Activated CD8-positive, alpha-beta T cell treated with anti-CD3 and anti-CD28 coated beads for 36 hours (primary cell): ENCODE measurements around the gene ADIPOR2. TPM values are rescaled to one million over a fixed set of nuclear protein-coding genes. Genes with fewer than 3 reads are reported as not detected.

Experiments used
- ATAC-seq: fragments of 200-7000 bp; cut with Tn5 transposase; one replicate; pipeline ENCODE4 v1.10.0; 2021; ENCODE audit warnings: mild to moderate bottlenecking, moderate library complexity
- CTCF ChIA-PET: fragments of 350-600 bp; sonication (Branson Sonifier 250); formaldehyde crosslinking; loops from one replicate; lab custom pipeline; 2021; ENCODE audit warnings: antibody characterized with exemption; lab: Charles Lee
- POLR2A ChIA-PET: fragments of 350-600 bp; sonication (Branson Sonifier 250); formaldehyde crosslinking; loops from one replicate; lab custom pipeline; 2021; ENCODE audit warnings: antibody characterized with exemption; lab: Charles Lee
- DNase-seq: peaks from one replicate; pipeline ENCODE4 v3.0.0-alpha.2; 2020
- H3K27ac Mint-ChIP-seq: one replicate; pipeline ENCODE4 v1.8.0; 2021; ENCODE audit warnings: mild to moderate bottlenecking, mixed read lengths
- H3K27me3 Mint-ChIP-seq: one replicate; pipeline ENCODE4 v1.8.0; 2021; ENCODE audit warnings: mixed read lengths
- H3K36me3 Mint-ChIP-seq: one replicate; pipeline ENCODE4 v1.8.0; 2021; ENCODE audit warnings: low read depth, mixed read lengths
- H3K4me1 Mint-ChIP-seq: one replicate; pipeline ENCODE4 v1.8.0; 2021; ENCODE audit warnings: low read depth, mixed read lengths
- H3K4me3 Mint-ChIP-seq: one replicate; pipeline ENCODE4 v1.8.0; 2021; ENCODE audit warnings: mild to moderate bottlenecking, moderate library complexity, mixed read lengths
- H3K9me3 Mint-ChIP-seq: one replicate; pipeline ENCODE4 v1.8.0; 2021; ENCODE audit warnings: mixed read lengths
- intact Hi-C: fragments of 100-400 bp; cut with micrococcal nuclease; formaldehyde crosslinking; loops from one replicate; pipeline ENCODE4 v1.10.0; 2022
- total RNA-seq, 2 experiments: library from RNA; stranded (reverse); gene quantifications; one replicate each; pipeline ENCODE4 v1.2.3, GENCODE V29; 2021
- TF ChIP-seq, protein P1 (sequence below): fragments of 200-600 bp; IDR thresholded peaks from one replicate; pipeline ENCODE4 v1.8.0; 2022; ENCODE audit warnings: antibody characterized with exemption, mild to moderate bottlenecking

ADIPOR2 gene
- total RNA-seq, 2 experiments from 2014 or later: 48.3 to 49.9 TPM

DNA sequence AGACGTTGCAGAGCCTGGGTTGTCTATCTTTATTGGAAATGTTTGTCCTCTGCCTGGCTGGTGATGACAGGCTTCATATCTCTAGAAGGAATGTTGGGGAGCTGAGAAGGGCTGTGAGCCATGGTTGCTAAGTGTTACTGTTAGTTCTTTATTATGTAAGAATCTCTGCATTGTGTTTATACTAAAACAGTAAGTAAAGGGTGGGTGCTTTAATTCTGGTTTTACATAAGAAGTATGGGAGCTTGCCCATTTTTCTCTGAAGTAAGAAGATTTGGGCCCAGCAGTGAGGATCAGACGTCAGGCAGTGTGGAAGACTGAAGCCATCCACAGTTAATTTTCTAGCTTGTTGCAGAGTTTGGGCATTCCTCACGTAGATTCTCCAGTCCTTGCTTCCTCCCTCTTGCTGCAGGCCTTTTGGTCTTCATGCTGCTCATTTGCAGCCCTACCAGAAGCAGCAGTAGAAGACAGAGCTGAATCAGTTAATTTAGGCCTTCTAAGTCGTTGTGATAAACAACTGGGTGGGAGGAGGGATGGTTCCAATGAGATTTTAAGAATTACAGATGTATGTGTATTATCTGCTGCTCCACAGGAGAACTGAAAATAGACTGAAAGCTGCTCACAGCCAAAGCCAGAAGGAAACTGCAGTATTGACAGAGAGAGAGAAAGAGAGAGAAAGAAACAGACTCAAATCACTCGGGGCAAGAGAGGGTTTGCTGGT, 40.5 kb upstream of the ADIPOR2 start:
- ChIA-PET POLR2A (interaction anchor here (1.1 kb wide), 1 partner anchor 10 kb away, joined by 3 read pairs; no protein-coding TSS in a partner anchor), CTCF (interaction anchor here (2.8 to 15.4 kb wide), 3 partner anchors 15 to 289 kb away, joined by 19 to 456 read pairs (median 27); no protein-coding TSS in a partner anchor)
- Mint-ChIP-seq H3K27ac (no peak overlapping the region), H3K9me3 (no peaks in the 10 kb centered on the region), H3K27me3 (peaks cover 8% of the 10 kb centered on the region), H3K4me1 (no peaks in the 10 kb centered on the region), H3K36me3 (no peaks in the 10 kb centered on the region), H3K4me3 (no peak overlapping the region)
- no peak for ATAC-seq
- intact Hi-C loops: no loop called here
- TF ChIP-seq, protein P1, sequence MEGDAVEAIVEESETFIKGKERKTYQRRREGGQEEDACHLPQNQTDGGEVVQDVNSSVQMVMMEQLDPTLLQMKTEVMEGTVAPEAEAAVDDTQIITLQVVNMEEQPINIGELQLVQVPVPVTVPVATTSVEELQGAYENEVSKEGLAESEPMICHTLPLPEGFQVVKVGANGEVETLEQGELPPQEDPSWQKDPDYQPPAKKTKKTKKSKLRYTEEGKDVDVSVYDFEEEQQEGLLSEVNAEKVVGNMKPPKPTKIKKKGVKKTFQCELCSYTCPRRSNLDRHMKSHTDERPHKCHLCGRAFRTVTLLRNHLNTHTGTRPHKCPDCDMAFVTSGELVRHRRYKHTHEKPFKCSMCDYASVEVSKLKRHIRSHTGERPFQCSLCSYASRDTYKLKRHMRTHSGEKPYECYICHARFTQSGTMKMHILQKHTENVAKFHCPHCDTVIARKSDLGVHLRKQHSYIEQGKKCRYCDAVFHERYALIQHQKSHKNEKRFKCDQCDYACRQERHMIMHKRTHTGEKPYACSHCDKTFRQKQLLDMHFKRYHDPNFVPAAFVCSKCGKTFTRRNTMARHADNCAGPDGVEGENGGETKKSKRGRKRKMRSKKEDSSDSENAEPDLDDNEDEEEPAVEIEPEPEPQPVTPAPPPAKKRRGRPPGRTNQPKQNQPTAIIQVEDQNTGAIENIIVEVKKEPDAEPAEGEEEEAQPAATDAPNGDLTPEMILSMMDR: no peak
- DNase-seq: no peak

DNA sequence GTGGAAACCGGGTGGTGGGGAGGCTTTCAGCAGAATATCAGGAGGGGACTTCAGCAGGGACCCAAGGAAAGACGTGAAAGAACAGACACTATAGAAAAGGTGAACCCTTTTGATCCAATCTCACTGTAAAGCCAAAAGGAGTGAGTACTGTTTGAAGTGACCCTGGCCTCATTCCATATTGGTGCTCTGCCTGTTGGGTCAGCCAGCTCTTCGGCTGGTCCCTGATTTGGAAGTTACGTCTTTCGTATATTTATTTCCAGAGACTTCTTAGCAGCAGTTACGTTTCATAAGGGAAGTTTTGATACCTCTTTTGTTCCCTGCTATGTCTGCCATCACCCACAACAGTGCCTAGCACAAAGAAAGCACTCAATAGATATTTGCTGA, 39.9 kb upstream of the ADIPOR2 start:
- Mint-ChIP-seq H3K36me3 (no peaks in the 10 kb centered on the region), H3K27me3 (peaks cover 8% of the 10 kb centered on the region), H3K4me1 (no peaks in the 10 kb centered on the region), H3K9me3 (no peaks in the 10 kb centered on the region), H3K27ac (no peak overlapping the region), H3K4me3 (no peak overlapping the region)
- no peak for DNase-seq
- ChIA-PET POLR2A (interaction anchor here (1.1 kb wide), 1 partner anchor 9 kb away, joined by 3 read pairs; no protein-coding TSS in a partner anchor), CTCF (interaction anchor here (0.7 to 15.4 kb wide), 4 partner anchors 16 to 289 kb away, joined by 4 to 456 read pairs (median 23); no protein-coding TSS in a partner anchor)
- TF ChIP-seq, protein P1: no peak
- ATAC-seq: no peak
- intact Hi-C loops: no loop called here

DNA sequence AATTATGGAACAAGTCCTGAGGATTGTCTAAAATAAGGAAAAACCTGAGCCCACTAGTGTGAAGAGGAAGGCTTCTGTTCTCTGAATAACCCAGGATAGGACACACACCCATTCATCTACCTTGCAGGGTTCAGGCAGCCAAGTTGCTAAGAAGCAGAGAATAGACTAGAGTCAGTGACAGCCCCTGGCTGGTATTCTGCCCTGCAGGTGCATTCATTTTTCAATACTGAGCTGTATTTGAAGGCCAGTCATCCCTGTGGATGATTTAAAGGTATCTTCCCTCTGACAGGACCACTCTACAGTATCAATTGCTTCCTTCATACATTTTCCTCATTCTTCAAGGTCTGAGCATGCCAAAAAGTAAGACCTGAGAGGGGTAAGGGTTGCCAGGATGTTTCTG, 38.9 kb upstream of the ADIPOR2 start:
- Mint-ChIP-seq H3K9me3 (no peaks in the 10 kb centered on the region), H3K4me1 (no peaks in the 10 kb centered on the region), H3K4me3 (no peak overlapping the region), H3K27ac (no peak overlapping the region), H3K27me3 (peaks cover 8% of the 10 kb centered on the region), H3K36me3 (no peaks in the 10 kb centered on the region)
- TF ChIP-seq, protein P1: no peak
- intact Hi-C loops: loop anchor here (1.0 kb wide), 1 partner anchor 139 kb away; no protein-coding TSS in a partner anchor
- ChIA-PET CTCF (interaction anchor here (0.7 to 15.4 kb wide), 10 partner anchors 15 to 288 kb away, joined by 3 to 456 read pairs (median 6); no protein-coding TSS in a partner anchor), POLR2A (no interaction called here)
- DNase-seq (no peak), ATAC-seq (no peak)

DNA sequence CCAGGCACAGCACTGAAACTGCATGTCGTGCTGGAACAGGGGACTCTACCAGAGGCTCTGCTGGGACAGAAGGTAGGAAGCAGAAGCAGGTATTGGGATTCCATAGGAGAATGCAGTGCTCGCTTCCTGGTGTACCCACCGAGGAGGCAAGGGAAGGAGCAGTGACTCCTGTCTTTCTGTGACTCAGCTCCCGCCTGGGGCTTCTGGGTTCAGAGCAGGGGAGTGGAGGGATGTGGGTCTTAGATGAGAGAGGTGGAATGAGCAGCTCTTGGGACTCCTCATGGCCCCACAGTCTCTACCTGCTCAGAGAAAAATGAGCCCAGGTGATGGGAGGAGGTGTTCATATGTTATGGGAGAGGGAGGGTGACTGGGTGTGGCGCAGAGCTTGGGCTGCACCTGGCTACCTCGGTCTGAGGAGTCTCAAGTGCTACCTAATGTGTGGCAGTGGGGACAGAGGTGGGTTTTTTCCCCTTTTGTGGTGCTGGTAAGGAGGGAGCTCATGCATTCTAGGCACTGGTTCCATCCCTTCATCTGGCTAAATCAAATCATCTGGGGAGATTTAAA, 35.6 kb upstream of the ADIPOR2 start:
- peaks cover 3% of the 10 kb centered on the region for H3K4me1 Mint-ChIP-seq
- no peaks in the 10 kb centered on the region for H3K9me3 Mint-ChIP-seq
- no peaks in the 10 kb centered on the region for H3K36me3 Mint-ChIP-seq
- H3K4me3 Mint-ChIP-seq: no peak overlapping the region
- no peak overlapping the region for H3K27ac Mint-ChIP-seq
- no peak for DNase-seq
- TF ChIP-seq, protein P1: no peak
- ATAC-seq: no peak
- H3K27me3 Mint-ChIP-seq: peaks cover 2% of the 10 kb centered on the region
- intact Hi-C loops: loop anchor here (5.0 kb wide), 1 partner anchor 287 kb away; no protein-coding TSS in a partner anchor
- POLR2A ChIA-PET: interaction anchor here (0.6 to 0.9 kb wide), 4 partner anchors 43 to 284 kb away, joined by 3 to 5 read pairs (median 3); no protein-coding TSS in a partner anchor
- CTCF ChIA-PET: interaction anchor here (0.7 to 15.4 kb wide), 6 partner anchors 14 to 291 kb away, joined by 3 to 456 read pairs (median 8); no protein-coding TSS in a partner anchor
